ENCODE measurements around the gene MCF2L.

The MCF2L gene

DNA sequence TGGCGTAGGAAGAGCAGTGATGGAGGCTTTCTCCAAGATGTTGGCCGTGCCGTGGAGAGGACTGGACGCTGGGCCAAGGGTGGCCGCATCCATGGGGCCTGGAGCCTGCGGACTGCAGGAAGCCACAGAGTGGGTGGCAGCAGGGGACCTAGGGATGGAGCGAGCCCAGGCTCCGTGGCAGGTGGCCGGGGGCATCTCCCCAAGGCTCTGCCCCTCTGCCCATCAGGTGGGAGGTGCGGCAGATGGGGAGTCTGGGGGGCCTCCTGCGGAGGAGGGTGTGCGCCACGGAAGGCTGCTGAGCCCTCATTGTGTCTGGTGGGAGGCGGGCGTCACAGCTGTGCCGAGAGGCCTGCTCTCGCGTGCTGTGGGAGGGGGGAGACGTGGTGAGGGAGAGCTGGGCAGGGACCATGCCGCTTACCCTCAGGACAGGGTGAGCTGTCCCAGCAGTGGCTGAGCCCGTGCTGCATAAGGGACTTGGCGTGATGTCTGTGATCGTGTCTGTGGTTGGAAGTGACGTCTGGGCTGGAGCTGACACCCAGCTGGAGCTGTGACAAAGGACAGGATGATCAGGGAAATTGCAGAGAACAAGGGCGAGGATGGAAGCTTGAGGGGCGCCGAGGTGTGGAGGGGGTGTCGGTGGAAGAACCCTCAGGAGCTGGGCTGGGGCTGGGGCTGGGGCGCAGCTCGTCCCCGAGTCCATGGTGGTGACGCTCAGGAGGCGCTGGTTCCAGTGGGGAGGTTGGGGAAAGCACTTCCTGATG, 13.4 kb downstream of the MCF2L start:
- DNase-seq (ENCODE audit: low spot score) = no peak

DNA sequence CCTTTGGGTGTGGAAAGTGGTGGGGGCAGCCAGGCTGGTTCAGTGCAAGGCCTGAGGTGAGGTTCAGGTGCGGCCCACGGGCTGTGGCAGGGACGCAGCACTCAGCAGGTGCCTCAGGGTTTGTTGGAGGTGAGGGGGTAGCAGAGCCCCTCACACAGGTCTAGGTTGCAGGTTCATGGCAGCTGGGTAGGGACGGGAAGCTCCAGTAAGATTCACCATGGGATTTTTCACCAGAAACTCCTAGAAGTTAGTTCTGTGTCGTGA, 14.0 kb downstream of the MCF2L start:
- no peak for DNase-seq (ENCODE audit: low spot score)

DNA sequence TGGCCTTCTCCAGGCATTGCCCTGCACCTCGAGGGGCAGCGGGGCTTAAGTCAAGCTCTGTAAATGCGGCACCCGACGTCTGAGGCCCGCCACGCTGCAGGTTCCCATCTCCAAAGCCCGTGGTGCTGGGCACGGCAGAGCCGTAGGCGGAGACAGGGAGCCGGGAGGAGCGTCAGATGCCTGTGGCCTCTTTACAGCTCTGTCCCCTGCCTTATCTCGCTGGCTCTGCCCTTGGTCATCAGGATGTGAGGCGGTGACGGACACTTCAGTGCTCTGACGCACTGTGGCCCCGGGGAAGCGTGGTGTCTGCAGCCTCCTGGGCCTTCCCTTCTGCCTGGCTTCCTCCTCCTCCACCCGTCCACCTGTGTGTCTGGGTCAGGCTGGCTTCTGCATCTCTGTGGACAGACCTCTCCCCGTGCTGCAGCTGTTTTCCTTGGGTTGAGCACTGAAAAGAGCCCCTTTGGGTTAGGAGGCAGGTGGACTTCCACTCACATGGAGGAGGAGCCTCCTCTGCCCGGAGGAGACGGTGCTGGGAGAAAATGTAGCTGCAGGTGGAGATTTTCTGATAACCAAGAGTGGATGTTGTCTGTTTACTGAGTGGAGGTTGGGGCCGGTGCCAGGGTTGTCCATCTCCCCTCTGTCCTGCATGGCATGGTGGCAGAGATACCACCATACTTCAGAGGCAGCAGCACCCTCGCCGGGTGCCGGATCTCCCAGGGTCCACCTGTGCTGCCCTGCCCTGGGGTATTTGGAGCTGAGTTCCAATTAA, 14.6 kb downstream of the MCF2L start:
- no peak for DNase-seq (ENCODE audit: low spot score)

DNA sequence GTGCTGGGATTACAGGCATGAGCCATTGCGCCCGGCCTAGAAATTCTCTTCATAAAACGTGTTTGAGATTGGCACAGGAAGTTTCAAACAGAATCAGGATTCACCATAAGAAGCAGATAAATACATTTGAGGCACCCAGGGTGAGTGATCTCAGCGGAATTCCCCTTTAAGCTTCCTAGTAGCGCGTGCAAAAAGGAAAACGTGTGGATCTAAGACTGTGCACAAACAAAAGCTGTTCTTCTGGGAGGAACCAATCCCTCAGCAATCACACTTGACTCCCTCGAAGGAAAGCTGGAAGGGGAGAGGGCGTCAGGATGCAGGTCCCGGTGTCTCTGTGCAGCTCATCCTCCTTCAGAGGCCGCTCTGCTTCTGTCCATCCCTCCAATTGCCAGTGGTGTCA, 15.5 kb downstream of the MCF2L start:
- DNase-seq (ENCODE audit: low spot score) = no peak

DNA sequence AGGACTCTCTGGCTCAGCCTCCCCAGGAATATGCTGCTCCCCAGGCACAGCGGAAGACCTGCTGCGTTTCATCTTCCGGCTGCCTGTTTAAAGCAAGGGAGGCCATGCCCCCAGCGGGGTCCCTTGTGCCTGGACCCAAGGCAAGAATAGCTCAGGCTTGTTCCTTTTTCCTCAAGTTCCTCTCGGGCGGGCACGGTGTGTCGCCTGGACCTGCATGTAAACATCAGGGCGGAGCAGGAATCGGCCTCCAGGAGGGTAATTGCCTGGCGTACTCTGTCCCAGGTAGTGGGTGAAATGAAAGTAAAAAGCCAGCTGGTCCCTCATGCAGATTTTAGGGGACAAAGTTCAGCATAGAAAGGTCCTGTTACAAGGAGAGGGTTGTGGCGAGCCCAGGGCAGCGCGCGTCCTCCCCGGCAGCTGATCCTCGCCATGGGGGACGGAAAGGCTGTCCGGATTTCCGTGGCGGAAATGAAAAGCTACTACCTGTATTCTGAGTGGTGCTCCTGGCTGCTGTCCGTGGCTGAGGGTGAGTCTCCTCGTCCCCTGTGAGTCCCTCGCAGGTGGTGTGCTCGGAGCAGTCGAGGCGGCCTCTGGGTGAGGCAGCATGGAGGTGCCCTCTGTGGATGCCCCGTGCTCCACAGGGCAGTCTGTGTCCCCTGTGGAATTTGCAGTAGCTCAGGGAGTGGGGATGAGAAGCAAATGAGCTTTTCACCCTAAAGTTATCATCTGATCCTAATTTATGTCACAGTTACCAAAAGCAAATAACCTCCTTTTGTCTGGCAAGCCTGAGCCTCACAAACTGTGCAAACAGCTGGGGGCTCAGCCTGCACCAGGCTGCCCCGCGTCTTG, 16.2 kb downstream of the MCF2L start:
- DNase-seq (ENCODE audit: low spot score) = no peak

DNA sequence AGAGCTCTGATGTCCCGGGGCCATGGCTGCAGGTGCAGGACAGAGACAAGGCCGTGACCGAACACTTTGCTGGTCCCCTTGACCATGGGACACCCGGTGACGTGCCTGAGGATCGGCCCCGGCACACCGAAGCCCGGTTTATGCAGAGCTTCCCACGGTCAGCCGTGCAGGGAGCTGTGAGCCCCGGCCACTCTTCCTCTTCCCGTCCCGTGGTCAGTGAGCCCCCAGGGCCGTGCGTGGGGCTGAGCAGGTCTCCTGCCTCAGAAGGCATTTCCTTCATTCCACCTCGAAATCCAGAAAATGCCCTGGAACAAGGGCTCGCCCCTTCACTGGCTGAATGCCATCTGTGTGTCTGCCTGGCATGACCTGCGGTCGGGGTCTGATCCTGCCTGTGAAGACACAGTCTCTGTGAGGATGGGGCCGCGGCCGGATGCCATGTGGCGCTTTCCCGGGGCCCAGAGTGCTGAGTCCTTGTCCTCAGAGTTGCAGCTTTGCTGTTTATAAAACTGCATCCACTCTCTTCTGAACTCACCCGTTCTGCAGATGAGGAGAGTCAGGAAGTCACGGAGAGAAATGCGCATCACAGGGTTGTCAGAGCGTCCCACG, 16.9 kb downstream of the MCF2L start:
- no peak for DNase-seq (ENCODE audit: low spot score)

DNA sequence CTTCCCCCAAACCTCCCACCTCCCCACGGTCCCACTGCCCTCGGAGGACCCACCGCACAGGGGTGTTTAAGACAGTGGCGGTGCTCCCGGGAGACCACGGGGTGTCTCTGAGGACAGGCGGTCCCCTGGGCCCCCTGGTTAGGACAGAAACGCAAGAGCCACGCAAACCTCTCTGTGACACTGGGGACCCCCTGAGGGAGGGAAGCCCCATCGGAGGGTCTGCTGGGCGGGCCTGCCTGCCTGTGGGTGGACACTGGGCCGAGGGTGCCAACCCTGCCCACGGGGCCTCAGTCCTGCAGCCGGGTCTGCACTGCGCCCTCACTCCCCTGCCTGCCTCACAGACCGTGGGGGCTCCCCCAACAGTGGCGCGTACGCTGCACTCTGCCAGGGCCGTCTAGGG, 17.5 kb downstream of the MCF2L start:
- DNase-seq (ENCODE audit: low spot score) = no peak

DNA sequence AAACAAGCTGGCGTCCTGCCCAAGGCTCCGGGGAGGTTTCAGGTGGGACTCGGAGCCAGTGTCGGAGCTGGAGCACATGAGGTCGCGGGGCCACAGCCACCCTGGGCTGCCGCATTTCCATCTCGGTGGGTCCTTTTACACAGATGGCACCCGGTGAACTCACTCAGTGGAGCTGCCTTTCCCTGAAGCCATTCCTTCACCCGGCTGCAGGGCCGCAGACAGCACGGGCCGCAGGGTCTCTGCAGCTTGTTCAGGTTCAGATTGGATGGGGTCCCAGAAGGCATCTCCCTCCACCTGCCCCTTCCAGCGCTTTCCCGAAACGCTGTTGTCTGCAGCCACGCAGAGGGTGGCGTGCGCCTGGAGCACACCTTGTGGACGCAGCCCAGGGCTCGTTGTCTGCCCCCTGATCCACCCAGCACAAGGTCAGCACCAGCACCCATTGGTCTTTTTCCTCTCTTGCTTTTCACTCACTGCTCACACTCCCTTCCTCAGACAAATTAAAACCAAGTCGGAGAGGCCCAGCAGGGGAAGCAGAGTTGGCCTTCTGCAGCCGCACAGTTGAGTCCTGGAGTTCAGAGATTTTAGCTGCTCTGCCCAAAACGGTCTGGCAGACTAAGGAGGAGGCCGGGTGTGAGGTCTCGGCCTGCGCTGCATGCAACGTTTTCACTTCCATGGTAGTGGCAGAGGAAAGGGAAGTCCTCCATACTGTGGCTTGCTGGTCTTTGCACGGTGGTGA, 18.1 kb downstream of the MCF2L start:
- no peak for DNase-seq (ENCODE audit: low spot score)

DNA sequence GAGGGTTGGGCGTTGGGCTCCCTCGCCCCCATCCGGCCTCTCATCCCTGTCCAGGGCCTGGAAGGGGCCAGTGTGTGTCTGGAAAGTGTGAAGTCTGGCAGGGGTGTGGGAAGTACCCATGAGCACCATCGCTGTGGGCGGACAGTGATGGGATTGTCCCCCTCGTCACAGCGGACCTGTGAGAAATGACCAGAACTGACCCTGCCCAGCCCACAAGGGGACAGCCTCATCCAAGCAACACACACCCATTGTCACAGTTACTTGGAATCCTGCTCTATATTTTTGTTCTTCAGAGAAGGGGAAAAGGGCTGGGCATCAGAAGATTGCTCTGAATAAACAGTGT, 18.6 kb downstream of the MCF2L start:
- no peak for DNase-seq (ENCODE audit: low spot score)

DNA sequence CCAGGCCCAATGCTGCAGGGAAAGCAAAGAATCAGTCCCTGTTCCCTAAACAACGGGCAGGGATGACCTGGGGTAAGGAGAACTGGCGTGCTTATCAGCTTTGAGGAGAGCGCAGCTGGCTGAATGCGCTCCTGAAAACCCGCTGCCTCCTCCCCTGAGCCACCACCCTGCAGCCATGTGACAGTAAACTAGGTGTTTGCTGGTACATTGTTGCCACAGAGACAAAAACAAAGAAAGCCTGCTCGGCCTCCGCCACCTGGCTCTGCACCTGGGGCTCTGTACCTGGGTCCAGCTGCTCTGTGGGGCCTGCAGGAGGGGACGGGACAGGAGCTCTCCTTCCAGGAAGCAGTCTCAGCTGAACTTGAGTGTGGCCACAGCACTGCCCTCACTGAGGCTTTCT, 21.8 kb downstream of the MCF2L start:
- no peak for DNase-seq (ENCODE audit: low spot score)

DNA sequence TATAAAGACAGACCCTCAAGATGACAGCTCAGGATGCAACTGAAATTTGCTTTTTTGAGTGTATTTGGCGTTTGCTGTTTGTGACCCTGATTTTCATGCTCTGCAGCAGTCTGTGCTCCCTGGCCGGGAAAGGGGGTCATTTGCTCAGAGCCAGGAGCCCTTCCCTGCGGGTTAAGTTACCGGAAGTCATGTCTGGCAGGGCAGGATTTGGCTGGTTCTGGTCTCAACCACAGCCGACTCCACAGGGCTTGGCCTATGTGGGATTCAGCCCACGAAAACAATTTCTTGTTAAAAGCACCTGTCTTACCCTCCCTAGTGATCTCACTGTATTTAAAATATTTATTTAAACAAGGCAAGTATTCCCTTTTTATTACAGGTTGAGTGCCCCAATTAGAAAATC, 22.6 kb downstream of the MCF2L start:
- no peak for DNase-seq (ENCODE audit: low spot score)

DNA sequence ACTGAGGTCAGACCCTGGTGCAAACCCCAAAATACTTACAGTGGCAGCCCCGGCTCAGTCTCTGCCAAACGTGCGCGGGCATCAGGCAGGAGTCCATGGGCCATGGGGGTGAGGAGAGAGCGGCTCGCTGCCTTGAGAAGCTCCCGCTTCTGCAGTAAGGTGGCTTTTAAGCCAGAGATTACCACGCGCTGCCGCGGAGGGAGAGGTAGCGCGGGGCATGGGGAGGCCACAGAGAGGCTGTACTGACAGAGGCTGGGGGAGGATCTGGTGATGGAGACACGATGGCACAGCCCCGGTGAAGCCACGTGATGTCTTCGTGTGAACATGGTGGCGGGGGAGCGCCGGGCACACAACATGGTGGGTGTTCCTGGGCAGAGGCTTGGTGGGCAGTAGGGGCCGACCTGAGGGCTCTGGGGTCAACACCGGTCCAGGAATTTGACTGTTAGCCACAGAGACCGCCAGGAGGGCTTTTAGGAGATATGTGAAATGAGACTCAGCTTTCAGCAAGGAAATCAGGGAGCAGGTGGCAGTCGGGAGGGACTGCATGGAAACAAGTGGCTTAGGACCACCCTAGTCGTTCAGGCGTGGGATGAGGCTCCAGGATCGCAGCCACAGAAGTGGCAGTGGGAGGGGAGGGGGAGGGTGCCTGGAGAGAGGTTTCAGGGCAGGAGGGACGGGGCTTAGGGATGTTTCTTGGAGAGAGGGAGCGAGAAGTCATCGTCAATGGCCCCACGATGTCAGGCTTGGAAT, 24.1 kb downstream of the MCF2L start:
- DNase-seq (ENCODE audit: low spot score) = no peak

DNA sequence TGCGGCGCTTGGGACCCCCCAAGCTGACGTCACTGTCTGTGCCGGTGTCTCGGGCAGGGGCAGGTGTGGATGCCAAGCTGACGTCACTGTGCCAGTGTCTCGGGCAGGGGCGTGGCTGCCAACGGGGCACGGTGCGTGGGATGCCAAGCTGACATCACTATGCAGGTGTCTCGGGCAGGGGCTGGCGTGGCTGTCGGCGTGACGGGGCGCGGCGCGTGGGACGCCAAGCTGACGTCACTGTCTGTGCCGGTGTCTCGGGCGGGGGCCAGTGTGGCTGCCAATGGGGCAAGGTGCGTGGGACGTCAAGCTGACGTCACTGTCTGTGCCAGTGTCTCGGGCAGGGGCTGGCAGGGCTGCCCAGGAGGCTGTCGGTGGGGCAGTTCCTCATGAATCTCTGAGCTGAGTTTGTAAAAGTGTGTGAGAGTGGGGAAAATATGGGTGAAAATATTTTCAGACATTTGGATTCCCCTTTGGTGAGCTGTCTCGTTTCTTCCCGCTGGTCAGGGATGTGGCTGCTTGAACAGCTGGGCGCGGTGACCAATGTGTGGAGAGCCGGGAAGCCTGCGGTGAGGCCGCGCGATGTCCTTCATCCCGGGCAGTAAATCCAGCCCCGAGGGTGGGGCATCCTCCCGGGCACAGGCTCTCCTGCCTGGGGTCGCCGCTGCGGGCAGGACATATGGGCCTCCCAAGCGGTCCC, 25.2 kb downstream of the MCF2L start:
- DNase-seq (ENCODE audit: low spot score) = no peak

DNA sequence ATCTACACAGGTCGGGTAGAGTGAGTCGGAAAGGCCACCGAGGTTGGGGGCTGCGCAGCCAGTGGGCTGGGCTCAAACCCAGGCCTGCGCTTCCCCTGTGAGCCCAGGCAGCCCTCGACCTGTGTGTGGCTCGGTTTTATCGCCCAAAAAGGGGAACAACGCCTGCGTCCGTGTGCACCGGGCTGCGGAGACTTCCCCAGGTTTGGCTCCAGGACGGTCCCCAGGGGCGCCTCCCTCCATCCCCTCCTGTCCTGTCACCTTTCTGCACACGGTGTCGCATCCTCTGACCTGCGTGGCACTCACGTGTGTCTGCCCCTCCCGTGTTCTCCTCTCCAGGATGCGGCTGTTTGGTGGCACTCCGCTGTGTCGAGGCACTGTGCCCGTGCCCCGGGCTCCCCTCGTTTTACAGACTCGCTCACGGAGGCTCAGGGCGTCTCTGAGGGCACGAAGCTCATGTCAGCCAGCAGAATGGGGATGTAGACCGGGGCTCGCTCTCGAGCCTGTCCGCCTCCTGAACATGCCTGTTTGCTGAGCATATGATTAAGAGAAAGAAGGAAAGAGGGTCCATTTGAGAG, 25.9 kb downstream of the MCF2L start:
- no peak for DNase-seq (ENCODE audit: low spot score)

DNA sequence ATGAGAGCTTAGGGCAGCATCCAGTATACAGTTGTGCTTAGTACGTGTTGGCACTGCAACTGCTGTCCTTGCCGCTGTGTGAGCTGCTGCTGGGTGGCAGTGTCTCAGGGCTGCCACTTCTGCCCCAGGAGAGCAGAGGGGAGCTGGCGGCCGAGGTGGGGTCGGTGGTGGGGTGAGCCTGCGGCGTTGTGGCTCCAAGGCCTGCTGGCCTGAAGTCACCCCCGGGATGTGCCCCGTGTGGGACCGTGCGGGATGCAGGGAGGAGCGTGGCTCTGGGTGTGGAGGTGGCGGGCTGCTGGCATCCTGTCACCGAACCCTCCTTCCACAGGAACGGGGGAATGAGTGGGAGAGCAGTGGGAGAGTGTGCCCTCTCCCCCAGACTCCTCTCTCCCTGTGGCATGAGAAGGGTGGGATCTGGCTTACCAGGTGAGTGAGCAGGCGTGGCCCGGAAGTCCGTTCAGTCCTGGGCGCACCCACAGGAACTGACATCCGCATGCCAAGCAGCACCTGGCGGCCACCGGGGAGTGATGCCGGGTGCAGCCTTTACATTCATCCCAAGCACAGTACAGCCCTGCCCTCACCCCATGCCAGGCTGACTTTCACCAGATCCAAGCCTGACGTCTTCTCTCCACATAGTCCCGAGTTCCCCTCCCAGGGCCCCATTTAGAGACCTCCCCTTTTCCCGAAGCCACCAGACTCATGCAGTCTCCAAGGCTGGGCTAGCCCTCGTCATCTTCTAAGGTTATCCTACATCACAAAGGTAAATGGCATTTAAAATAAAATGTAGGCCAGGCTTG, 26.6 kb downstream of the MCF2L start:
- DNase-seq (ENCODE audit: low spot score) = no peak

DNA sequence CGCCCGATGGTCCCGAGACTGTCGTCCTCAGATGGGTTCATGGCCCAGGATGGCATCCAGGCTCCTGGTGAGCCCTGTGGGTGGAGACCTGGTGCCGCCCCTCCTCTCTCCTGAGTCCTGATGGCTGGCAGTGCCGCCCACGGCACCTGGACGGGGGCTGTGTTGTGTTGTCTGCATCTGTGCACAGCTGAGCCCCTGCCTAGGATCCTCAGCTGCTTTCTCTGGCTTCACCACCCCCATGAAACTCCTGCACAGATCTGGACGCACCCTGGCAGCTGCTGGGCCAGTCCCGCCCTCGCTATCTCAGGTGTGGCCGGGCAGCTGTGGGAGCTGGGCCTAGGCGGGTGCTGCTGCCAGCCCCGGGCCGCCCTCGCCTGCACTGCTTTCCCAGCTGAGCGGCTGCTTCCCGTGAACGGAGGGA, 27.7 kb downstream of the MCF2L start:
- DNase-seq (ENCODE audit: low spot score) = no peak

DNA sequence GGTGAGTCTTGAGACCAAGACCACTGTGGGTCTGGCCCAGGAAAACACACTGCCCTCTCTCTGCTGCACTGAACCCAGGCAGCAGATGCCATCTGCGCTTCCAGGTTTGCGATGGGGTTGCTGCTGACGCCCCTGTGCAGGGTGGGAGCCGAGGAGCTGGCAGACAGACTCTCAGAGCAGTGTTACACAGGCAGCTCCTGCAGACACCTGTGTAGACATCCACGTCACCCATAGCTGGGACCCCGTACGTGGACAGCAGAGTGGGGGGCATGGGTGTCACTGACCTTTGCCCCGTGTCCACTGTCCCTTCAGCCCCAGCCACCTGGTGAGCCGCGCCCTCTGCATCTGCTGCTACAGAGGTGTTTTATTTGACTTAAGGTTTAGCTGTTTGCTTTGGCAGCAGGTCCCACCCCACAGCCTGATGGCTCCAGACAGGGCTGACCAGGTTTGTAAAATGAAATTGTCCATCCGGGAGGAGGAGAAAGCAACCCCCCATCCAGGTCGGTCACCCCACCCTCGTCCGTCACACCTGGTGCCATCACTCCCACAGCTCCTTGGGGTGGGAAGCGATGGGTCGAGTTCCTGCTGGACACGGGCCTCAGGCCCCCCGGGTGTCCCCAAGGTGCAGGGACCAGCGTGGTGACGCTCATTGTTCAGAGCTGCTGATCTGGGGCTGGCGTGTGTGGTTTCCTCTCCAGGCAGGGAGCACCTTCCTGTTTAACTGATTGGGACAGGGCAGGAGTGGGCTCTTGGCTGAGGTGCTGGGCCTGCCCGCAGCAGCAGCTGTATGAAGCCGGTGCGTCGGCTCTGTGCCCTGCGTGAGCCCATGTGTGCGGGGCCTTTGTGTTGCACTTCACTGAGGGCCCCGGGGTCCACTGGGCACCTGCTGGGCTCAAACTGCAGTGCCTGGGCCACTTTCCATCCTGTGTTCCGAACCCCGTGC, 28.4 kb downstream of the MCF2L start:
- DNase-seq (ENCODE audit: low spot score) = no peak

DNA sequence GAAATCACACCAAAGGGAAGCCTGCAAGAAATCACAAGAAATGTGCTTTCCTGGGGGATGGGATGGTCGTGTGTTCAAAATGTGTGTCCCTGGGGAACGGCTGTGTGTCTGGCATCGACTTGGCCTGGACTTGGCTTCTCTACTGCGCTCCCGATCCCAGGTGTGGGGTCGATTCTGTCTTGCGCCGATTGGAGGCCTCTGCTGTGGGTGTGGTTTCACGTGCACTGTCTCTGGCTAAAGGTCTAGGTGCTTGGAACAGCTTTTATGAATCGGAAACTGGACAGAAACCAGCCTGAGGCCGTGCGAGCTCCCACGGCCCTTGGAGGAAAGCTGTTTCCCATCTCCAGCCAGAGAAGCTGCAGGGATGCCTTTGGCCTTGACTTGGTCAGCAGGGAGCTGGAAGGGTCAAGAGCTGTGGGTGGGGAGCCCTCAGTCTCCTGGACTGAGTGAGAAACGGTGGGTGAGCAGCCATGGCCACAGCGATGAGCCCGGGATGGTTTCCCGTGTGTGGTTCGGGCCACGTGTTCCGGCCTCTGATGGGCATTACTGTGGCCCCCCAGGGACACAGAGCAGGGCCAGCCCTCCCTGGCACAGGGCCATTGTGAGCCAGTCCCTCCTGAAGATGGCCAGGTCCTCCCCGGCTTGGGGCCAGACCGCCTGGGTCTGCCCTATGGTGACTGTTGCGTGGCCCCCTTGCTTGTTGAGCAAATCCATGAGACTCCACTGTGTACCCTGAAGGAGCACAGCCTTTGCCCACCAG, 29.7 kb downstream of the MCF2L start:
- no peak for DNase-seq (ENCODE audit: low spot score)
